Natural killer cell (primary cell): ENCODE results near the gene AUTS2. TPM values are rescaled to one million over a fixed set of nuclear protein-coding genes. Genes with fewer than 3 reads are reported as not detected.

Experiments used
- ATAC-seq, 3 donors: fragments of 150-1000 bp in 2 of 3; fragments of 200-7000 bp in 1 of 3; cut with Tn5 transposase; 1 replicate in 1 of 3; 2 replicates in 2 of 3; pipeline ENCODE4 v1.10.0; 2021; ENCODE audit warnings: mild to moderate bottlenecking in 2 of 3, moderate library complexity in 2 of 3
- DNase-seq, 2 donors: peaks; one replicate each; pipeline versions ENCODE4 v3.0.0 to v3.0.0-alpha.2; 2013 to 2021; ENCODE audit warnings: mixed read lengths in 1 of 2
- H3K27ac ChIP-seq: one replicate; pipeline ENCODE4 v1.5.1; 2013; ENCODE audit warnings: mild to moderate bottlenecking, low read length
- H3K27me3 ChIP-seq: one replicate; pipeline ENCODE4 v1.6.1; 2013; ENCODE audit warnings: low read length; ENCODE audit not compliant: control insufficient read depth, insufficient read depth
- H3K36me3 ChIP-seq: one replicate; pipeline ENCODE4 v1.6.1; 2013; ENCODE audit warnings: low read length; ENCODE audit not compliant: control insufficient read depth, insufficient read depth
- H3K4me1 ChIP-seq: one replicate; pipeline ENCODE4 v1.6.1; 2013; ENCODE audit warnings: low read length; ENCODE audit not compliant: control insufficient read depth, insufficient read depth
- H3K4me3 ChIP-seq: one replicate; pipeline ENCODE4 v1.5.1; 2013; ENCODE audit warnings: low read length
- H3K9me3 ChIP-seq: one replicate; pipeline ENCODE4 v1.6.1; 2013; ENCODE audit warnings: low read length; ENCODE audit not compliant: control insufficient read depth, insufficient read depth
- H3K27ac Mint-ChIP-seq, 2 donors: one replicate each; pipeline ENCODE4 v1.8.0; 2022; ENCODE audit warnings: mild to moderate bottlenecking in 2 of 2, mixed read lengths in 2 of 2, moderate library complexity in 1 of 2
- H3K27me3 Mint-ChIP-seq, 2 donors: one replicate each; pipeline ENCODE4 v1.8.0; 2022; ENCODE audit warnings: low read depth in 2 of 2, mixed read lengths in 2 of 2
- H3K36me3 Mint-ChIP-seq: one replicate; pipeline ENCODE4 v1.8.0; 2022; ENCODE audit warnings: mixed read lengths
- H3K4me1 Mint-ChIP-seq, 2 donors: one replicate each; pipeline ENCODE4 v1.8.0; 2022; ENCODE audit warnings: mixed read lengths in 2 of 2
- H3K4me3 Mint-ChIP-seq: one replicate; pipeline ENCODE4 v1.8.0; 2022; ENCODE audit warnings: mild to moderate bottlenecking, moderate library complexity, mixed read lengths
- H3K9me3 Mint-ChIP-seq, 2 donors: one replicate each; pipeline ENCODE4 v1.8.0; 2022; ENCODE audit warnings: mixed read lengths in 2 of 2
- CTCF ChIP-seq: fragments of 200-600 bp; IDR thresholded peaks from one replicate; pipeline ENCODE4 v1.8.0; 2022; ENCODE audit warnings: antibody characterized with exemption
- WGBS: methylation state at CpG from one replicate; pipeline ENCODE4 v1.1.7; 2013; ENCODE audit warnings: missing lambda C conversion rate; ENCODE audit not compliant: insufficient coverage; 5-methylcytosine and 5-hydroxymethylcytosine counted together
- intact Hi-C: fragments of 100-400 bp; cut with micrococcal nuclease; formaldehyde crosslinking; loops from one replicate; pipeline ENCODE4 v1.14.2; 2022
- total RNA-seq, 4 donors: library from RNA; stranded (reverse); fragments of 120-200 nt in 1 of 4; gene quantifications; one replicate each; pipeline versions ENCODE4 v1.2.3 to v1.2.4, GENCODE V29; 2013 to 2022

Gene AUTS2
- total RNA-seq, 3 donors from 2014 or later (not counting 1 experiment from before 2014, with no cell fraction given) = 147 to 197 (median 155) TPM

DNA sequence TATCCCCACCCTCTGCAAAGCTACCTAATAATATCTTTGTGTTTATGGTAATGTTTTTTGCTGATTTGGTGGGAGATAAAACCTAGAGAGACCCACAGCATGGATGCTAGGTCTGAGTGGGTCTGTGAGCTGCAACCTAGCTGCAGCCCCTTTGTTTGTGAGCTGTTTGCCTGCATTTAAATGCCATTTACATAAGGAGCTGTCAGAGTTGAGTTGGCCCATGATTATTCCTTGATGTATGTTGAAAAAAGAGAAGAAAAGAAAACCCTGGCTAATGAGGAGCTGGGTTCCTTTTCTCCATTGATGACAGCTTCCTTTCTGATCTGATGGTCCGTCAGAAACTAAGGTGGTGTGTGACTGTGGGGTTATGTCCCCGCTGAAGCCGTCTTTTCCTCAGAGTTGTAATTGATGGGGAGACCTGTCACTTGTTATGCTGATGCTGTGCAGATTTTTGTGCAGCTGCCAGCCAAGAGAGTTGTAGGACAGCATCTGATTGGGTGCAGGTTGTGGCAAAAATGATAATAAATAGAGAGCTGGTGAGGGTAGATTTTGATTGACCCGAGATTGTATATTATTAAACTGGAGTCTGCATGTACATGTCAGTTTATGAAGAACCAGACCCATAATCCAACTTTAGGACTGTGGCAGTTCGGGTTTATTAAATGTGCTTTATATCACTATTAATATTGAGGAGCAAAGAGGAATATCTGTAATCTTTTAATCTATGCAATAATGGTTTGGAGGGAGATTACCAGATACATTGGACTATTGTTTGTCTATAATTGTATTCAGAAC lies 219.8 kb downstream of the AUTS2 start:
- Mint-ChIP-seq H3K27me3 (no peaks in the 10 kb centered on the region), H3K4me1 (no peaks in the 10 kb centered on the region), H3K36me3 (no peaks in the 10 kb centered on the region), H3K9me3 (no peaks in the 10 kb centered on the region), H3K4me3 (no peak overlapping the region), H3K27ac (no peak overlapping the region)
- Histone ChIP-seq H3K36me3 (no peaks in the 10 kb centered on the region), H3K27me3 (no peaks in the 10 kb centered on the region), H3K4me1 (no peaks in the 10 kb centered on the region), H3K27ac (no peak overlapping the region), H3K9me3 (no peaks in the 10 kb centered on the region), H3K4me3 (no peak overlapping the region)
- intact Hi-C loops = no loop called here
- no peak for TF ChIP-seq CTCF
- WGBS = 88% methylated on average over 3 of the region's 5 CpGs
- DNase-seq (no peak), ATAC-seq (no peak)

GRCh38 chr7:69818636-69819332 lies 220.5 kb downstream of the AUTS2 start:
- no peak for DNase-seq
- 96% methylated on average over 7 of the region's 7 CpGs for WGBS
- Histone ChIP-seq H3K27ac (no peak overlapping the region), H3K4me1 (no peaks in the 10 kb centered on the region), H3K9me3 (no peaks in the 10 kb centered on the region), H3K27me3 (no peaks in the 10 kb centered on the region), H3K4me3 (no peak overlapping the region), H3K36me3 (no peaks in the 10 kb centered on the region)
- Mint-ChIP-seq H3K36me3 (no peaks in the 10 kb centered on the region), H3K4me1 (peaks cover 4% of the 10 kb centered on the region in 2 donors), H3K27me3 (no peaks in the 10 kb centered on the region), H3K27ac (no peak overlapping the region), H3K4me3 (no peak overlapping the region), H3K9me3 (no peaks in the 10 kb centered on the region)
- no peak for TF ChIP-seq CTCF
- no peak for ATAC-seq
- intact Hi-C loops = no loop called here

DNA sequence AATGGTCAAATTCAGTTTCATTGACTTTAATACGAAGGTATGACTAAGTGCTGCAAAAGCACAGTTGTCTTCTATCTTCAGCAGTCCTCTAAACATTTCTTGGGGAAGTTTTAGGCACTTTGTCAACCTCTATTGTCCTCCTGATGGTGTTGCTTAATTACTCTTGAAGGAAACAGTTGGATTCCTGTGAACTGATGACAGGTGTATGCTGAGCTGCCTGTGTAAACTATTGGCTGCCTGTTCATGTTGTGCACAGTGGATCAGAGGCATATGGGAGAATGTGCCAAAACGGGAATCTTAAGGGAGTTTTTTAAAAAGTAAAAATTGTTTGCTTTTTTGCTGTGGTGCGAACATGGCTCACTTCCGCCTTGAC lies 221.0 kb downstream of the AUTS2 start:
- H3K27me3 ChIP-seq = no peaks in the 10 kb centered on the region
- H3K4me1 ChIP-seq = no peaks in the 10 kb centered on the region
- no peak for TF ChIP-seq CTCF
- no peak overlapping the region for H3K27ac Mint-ChIP-seq
- H3K27ac ChIP-seq = no peak overlapping the region
- intact Hi-C loops = no loop called here
- ATAC-seq (no peak), DNase-seq (no peak)
- H3K36me3 Mint-ChIP-seq = no peaks in the 10 kb centered on the region
- H3K4me1 Mint-ChIP-seq = peaks cover 6% of the 10 kb centered on the region in 2 donors
- H3K4me3 Mint-ChIP-seq = no peak overlapping the region
- WGBS = 97% methylated on average over 4 of the region's 4 CpGs
- no peaks in the 10 kb centered on the region for H3K27me3 Mint-ChIP-seq
- H3K36me3 ChIP-seq = no peaks in the 10 kb centered on the region
- no peaks in the 10 kb centered on the region for H3K9me3 Mint-ChIP-seq
- no peaks in the 10 kb centered on the region for H3K9me3 ChIP-seq
- H3K4me3 ChIP-seq = no peak overlapping the region
